Ureter (tissue), 1 donor: ENCODE data around the gene MYMK. TPM values are rescaled to one million over a fixed set of nuclear protein-coding genes. Genes with fewer than 3 reads are reported as not detected.

Source experiments
- DNase-seq: peaks from one replicate; pipeline ENCODE4 v3.0.0-alpha.2; 2020; ENCODE audit warnings: low spot score
- total RNA-seq: library from RNA; stranded (reverse); gene quantifications from one replicate; pipeline ENCODE4 v1.2.4, GENCODE V29; 2023
- donor health status: DM: yes; HTN: yes; CAD: no.

The MYMK gene
- total RNA-seq, 1 donor from 2014 or later: not detected

DNA sequence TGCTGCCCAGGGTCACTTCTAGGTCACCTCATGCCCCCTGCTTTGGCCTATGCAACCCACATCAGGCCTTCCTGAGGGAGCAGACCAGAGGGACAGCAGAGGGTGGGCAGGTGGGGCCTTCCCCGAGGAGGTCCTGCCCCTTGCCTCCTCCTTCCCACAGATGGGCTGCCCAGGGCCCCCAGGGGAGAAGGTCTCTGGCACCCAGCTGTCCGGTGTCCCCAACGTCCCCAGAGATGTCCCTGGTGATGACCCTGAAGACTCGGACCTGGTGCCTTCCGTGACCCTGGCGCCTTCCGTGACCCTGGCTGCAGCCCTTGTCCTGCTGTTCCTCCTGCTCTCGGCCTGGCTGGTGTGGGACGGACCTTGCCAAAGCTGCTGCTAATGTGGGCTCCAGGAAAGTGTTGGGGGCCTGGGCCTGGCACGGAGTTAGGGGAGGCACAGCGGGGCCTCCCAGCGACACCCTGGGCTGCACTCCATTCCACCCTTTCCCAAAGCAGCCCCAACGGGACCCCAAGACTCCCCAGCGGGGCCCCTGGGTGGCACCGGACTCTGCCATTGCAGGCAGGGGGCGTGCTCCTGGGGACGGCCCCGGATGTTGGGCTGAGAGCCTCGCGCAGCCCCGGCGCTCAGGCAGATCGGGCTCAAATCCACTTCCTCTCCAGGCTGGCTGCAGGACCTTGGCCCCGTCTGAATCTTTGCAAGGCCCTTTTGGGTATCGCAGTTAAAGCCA is 39.1 kb downstream of the MYMK start:
- DNase-seq: no peak

- DNase-seq: peak; percentile 85
These were observed 39.9 kb downstream of the MYMK start for GRCh38 chr9:133484671-133485437.

GRCh38 chr9:133483611-133484010 is 41.1 kb downstream of the MYMK start:
- no peak for DNase-seq

- DNase-seq: peak; percentile 86
These were observed 45.7 kb downstream of the MYMK start, which contains the start of gene SLC2A6 for GRCh38 chr9:133478851-133479711. Gene SLC2A6 (minus strand): TSS chr9:133479099. CDS start chr9:133479059, 40 bp downstream.

DNA sequence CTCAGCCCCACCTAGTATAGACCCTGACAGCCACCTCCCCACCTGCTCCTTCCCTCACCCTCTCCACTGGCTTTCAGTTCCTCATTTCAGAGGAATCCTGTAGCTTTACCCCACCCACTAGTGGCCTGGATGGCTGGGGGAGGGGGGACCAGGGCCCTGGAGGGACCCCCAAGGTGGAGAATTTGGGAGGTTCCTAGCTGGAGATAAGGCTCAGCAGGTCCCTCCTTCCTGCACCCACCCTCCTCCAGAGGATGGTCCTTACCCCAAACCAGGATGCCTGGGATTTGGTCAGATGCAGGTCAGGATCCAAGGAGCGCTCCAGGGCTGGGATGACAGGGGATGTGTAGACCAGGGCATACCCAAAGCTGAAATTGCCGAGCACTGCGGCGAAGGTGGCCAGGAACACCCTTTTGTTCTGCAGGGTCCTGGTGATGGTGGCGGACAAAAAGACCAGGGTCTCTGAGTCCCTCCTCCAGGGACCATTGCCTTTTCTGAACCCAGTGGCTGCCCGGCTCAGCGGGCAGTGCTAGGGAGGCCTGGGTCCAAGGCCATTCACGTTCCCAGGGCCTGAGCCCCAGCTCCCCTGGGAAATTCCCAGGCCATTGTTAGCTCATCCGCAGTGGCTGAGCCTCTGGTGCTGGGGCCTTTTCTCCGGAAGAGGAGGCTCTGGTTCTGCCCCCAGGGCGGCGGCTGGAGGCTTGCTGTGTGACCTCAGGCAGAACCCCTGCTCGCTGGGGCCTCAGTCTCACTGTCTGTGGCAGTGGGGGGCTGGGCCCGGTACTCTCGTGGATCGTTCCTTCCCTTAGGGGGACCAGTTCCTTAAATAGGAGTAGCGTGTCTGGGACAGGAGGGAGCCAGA is 46.5 kb downstream of the MYMK start:
- no peak for DNase-seq

DNA sequence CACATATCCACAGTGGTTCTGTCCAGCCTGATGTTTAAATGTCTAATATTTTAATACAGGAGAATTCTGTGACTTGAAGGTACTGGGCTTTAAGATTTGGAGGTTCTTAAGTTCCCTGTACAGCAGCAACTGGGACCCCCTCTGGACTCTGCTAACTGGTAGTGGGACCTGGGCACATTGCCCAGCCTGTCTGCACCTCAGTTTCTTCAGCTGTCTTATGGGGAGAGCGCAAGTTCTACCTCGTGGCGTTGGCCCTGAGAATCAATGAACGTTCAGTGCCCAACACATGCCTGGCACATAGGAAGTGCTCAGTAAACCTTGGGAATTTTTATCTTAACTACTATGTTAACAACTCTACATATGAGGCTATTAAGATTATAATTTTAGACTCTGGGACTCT is 47.3 kb downstream of the MYMK start:
- no peak for DNase-seq

GRCh38 chr9:133476941-133477340 is 47.8 kb downstream of the MYMK start:
- no peak for DNase-seq

DNA sequence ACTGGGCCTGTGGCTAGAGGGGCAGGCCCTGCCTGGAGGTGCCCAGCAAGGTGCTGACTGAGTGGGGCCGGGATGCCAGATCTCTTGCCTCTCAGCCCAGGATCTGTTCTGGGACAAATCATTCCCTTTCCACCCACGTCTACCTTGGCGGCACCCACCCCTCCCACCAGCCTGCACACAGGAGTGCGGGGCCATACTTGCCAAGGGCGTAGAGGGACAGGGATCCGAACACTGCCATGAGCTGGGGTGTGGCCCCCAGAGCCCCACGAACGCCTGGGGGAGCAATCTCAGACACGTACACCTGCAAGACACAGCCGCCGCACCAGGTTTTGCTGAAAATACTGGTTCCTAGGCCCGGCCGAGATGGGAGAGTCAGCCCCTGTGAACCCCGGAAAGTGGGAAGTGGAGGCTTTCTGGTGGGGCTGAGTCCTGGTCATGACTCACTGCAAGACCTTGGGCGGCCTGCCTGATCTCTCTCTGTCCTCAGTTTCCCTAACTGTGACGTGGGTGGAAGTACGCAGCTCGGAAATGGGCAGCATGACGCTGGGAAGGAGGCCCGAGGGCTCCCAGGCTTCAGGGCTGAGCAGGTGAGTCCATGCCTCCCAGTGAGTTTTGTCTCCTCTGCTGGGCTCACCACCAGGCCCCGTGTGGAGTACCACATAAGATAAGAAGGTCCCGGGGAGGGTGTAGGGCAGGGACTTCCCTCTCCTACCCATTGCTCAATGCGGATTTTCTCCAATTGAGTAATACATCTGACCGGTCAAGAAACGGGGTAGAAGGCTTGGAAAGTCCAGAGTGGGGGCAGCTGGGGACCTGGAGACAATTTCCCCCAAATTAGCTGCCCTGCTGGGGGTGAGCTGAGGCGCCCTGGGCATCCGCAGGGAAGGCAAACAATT is 48.5 kb downstream of the MYMK start:
- no peak for DNase-seq

GRCh38 chr9:133475292-133476012 is 49.3 kb downstream of the MYMK start:
- no peak for DNase-seq

DNA sequence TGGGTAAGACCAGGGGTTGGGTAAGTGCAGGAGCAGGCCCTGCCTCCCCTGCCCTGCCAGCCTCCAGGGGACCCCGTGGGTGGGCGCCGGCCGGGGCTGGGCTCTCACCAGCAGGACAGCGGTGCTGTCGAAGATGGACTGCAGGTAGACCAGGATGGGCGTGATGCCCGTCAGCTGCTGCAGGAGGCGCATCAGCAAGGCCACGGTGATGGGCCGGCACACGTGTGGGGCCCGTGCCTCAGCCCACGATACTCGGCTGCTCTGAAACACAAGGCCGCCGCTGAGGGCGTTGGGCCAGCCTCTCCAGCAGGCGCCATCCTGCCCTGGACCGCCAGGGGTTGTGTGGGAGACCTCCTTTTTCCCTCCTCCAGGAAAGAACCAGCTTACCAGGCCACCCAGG is 49.9 kb downstream of the MYMK start:
- no peak for DNase-seq

GRCh38 chr9:133474215-133474614 is 50.5 kb downstream of the MYMK start:
- no peak for DNase-seq

DNA sequence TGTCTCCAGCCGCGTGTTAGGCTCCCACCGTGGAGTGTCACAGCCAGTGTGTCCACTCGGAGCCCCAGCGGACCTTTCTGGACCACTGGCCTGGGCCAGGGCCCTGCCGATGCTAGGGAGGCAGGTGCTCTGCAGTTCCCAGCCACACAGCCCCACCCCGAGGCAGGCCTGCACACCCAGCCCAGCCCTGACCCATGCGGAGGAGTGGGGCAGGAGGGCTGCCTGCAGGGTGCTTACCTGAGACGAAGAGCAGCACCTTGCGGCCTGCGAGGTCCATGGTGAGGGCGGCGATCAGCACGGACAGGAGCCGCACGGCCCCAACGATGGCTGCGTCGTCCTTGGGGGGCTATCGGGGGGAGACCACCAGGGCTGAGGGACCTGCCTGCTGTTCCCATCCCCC is 51.0 kb downstream of the MYMK start:
- DNase-seq: no peak

GRCh38 chr9:133472753-133473378 is 51.9 kb downstream of the MYMK start:
- no peak for DNase-seq

DNA sequence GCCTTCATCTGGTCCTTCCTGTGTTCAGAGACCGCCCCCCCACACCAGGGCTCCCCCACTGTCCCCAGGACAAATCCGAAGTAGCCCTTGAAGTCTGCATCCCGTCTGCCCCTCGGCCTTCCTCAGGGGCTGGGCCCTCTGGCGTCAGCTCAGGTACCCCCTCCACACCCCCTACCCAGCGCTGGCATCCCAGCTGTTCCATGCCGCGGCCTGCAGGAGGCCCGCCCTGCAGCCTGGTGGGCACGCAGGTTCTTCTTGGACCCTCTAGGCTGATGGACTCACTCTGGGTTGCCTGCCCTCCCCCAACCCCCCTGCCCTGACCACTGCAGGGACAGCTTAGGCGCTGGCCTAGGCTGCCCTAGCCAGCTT is 52.5 kb downstream of the MYMK start:
- DNase-seq: no peak

DNA sequence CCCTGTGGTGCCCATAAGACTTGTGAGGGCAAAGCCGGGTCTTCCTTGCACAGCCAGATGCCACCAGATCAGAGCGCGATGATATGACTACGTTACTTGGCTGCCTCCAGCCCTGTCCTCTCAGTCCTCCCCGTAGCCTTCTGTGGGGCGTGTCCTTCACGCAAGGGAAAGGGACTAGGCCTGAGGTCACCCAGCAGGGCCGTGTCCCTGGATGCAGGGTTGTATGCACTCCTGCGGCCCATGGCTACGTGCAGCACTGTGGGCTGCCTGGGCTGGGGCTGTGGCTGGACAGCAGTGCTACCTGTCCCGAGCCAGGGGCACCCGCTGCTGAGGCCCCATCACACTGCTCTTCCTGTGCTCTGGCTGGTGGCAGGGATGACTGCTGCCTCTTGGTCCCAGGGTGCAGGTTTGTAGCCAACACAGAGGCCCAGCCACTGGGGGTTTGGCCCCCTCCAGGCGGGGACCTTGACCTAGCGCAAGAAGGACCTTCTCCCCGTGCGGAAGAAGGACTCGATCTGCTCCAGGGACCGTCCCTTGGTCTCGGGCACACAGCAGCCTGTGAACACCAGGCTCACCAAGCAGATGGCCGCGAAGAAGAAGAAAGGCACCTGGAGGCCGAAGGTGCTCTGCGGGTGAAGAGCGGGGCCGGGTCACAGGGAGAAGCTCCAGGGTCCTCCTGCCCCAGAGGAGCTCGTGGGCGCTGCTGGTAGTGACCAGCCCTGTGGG is 53.0 kb downstream of the MYMK start:
- no peak for DNase-seq

DNA sequence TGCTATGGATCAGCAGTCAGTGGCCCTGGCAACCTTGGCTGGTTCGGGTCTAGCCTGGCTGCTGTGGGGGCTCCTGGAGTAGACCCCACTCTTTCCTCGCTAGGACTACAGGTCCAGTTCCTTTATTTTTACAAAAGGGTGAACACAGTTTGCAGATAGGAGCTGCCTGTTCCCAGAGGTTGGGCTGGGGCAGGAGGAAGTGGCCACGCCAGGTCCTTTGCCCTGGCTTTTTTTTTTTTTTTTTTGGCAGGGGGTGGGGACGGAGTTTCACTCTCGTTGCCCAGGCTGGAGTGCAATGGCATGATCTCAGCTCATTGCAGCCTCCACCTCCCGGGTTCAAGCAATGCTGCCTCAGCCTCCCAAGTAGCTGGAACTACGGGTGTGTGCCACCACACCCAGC is 53.8 kb downstream of the MYMK start:
- DNase-seq: no peak

GRCh38 chr9:133470427-133470924 is 54.3 kb downstream of the MYMK start:
- no peak for DNase-seq

DNA sequence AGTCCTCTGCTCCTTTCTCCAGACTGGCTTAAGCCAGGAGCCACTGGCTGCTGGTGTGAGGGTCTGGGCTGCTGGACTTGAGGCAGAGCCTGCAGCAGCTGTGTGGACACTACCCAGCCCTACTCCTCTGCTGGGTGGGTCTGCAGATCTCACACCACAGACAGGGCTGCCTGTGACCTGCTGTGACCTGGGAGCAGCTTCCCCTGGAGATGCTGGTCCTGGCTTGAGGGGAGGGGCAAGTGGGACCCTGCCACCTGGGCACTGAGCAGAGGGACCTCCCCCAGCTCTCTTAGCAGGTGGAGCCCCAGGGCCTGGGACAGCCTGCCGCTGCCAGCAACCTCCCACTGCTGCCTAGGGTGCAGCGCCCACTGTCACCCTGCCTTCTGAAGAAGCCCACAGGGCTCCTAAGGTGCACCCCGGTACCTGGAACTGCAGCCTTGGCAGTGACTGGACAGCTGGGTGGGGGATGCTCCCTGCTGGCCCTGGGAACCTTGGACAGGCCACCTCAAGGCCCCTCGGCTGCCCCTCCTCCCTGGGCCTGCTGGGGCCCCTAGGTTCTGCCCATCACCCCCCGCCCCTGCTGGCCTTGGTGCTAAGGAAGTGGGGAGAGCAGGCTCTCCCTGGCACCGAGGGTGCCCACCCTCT is 55.9 kb downstream of the MYMK start:
- DNase-seq: no peak
